K562 (cell line): ENCODE data around the gene HSPA1L. TPM values are rescaled to one million over a fixed set of nuclear protein-coding genes. Genes with fewer than 3 reads are reported as not detected.

Source experiments
- DACH1 ChIP-seq: fragments of 450-650 bp; IDR thresholded peaks from 2 replicates; pipeline ENCODE4 v1.6.1; 2018; ENCODE audit not compliant: partially characterized antibody
- DEAF1 ChIP-seq: fragments of 450-650 bp; formaldehyde crosslinking; IDR thresholded peaks from 2 replicates; pipeline ENCODE4 v1.4.0; 2020; ENCODE audit warnings: mild to moderate bottlenecking, moderate library complexity
- E2F8 ChIP-seq: fragments of 450-650 bp; IDR thresholded peaks from 2 replicates; pipeline ENCODE4 v1.7.1; 2018; ENCODE audit warnings: mild to moderate bottlenecking, low read depth; ENCODE audit not compliant: partially characterized antibody
- KLF16 ChIP-seq: IDR thresholded peaks from 2 replicates; pipeline ENCODE4 v1.6.1; 2016; ENCODE audit warnings: antibody characterized with exemption
- MBD2 ChIP-seq: sonication (generic); IDR thresholded peaks from 2 replicates; pipeline ENCODE4 v1.6.1; 2016; ENCODE audit warnings: low read depth, borderline replicate concordance
- MEIS2 ChIP-seq: fragments of 450-650 bp; IDR thresholded peaks from 2 replicates; pipeline ENCODE4 v1.6.1; 2014; ENCODE audit warnings: mild to moderate bottlenecking; ENCODE audit not compliant: partially characterized antibody
- NCOR1 ChIP-seq: fragments of 450-650 bp; IDR thresholded peaks from 2 replicates; pipeline ENCODE4 v1.6.1; 2016; ENCODE audit warnings: mild to moderate bottlenecking, moderate library complexity
- NELFE ChIP-seq: IDR thresholded peaks from 2 replicates; pipeline ENCODE4 v1.6.1; 2011; ENCODE audit warnings: mild to moderate bottlenecking; ENCODE audit not compliant: insufficient read depth, insufficient read length
- POLR2AphosphoS2 ChIP-seq: IDR thresholded peaks from 2 replicates; pipeline ENCODE4 v1.6.1; 2012; ENCODE audit warnings: low read length, improper control_type of control experiment
- THRAP3 ChIP-seq: fragments of 450-650 bp; IDR thresholded peaks from 2 replicates; pipeline ENCODE4 v1.6.1; 2016; ENCODE audit warnings: mild to moderate bottlenecking, inconsistent platforms, borderline replicate concordance
- TOE1 ChIP-seq, 2 experiments: fragments of 450-650 bp in 1 of 2; sonication (generic) in 1 of 2; formaldehyde crosslinking in 1 of 2; IDR thresholded peaks; 2 replicates each; pipeline versions ENCODE4 v1.7.1 to v1.8.0; 2016 to 2022; ENCODE audit warnings: borderline replicate concordance in 2 of 2, mild to moderate bottlenecking in 2 of 2, antibody characterized with exemption in 1 of 2, inconsistent platforms in 1 of 2, low read depth in 1 of 2, missing genetic modification reagents in 1 of 2, moderate library complexity in 1 of 2
- ZNF408 ChIP-seq: fragments of 250-450 bp; sonication (Bioruptor Pico); IDR thresholded peaks from 2 replicates; pipeline ENCODE4 v1.4.0; 2020; ENCODE audit warnings: low read depth, mild to moderate bottlenecking, moderate library complexity
- polyA plus RNA-seq, 8 experiments: library from polyadenylated mRNA; depleted of rRNA in 4 of 8; stranded (reverse) in 5 of 8; unstranded in 3 of 8; fragments of >200 nt; fragmentation: Nextera tagmentation in 2 of 8; fragmentation: Illumina TruSeq in 1 of 8; extraction: Ambion mirVana in 2 of 8; extraction: Trizol in 1 of 8; gene quantifications; 2 replicates each; pipeline versions ENCODE4 v1.2.1 to v1.2.3, GENCODE V29; 2011 to 2014; ENCODE audit warnings: inconsistent platforms in 1 of 8, missing spikeins in 1 of 8
- total RNA-seq, 7 experiments: library from RNA; depleted of rRNA in 6 of 7; stranded (reverse); fragments of >200 nt in 6 of 7; fragmentation: Illumina TruSeq in 2 of 7; extraction: Trizol in 2 of 7; gene quantifications; 2 replicates each; pipeline versions ENCODE4 v1.2.1 to v1.2.3, GENCODE V29; 2011 to 2021; ENCODE audit warnings: low replicate concordance in 1 of 7
- TF ChIP-seq, protein P1 (sequence below), 2 experiments: IDR thresholded peaks in 1 of 2; conservative IDR thresholded peaks in 1 of 2; 2 replicates each; pipeline ENCODE4 v1.6.1; 2016; ENCODE audit warnings: low read depth in 2 of 2, mild to moderate bottlenecking in 1 of 2, missing compliant biosample characterization in 1 of 2, missing genetic modification characterization in 1 of 2, moderate library complexity in 1 of 2
- TF ChIP-seq, protein P2 (sequence below): fragments of 250-450 bp; sonication (Bioruptor Pico); IDR thresholded peaks from 2 replicates; pipeline ENCODE4 v1.5.0; 2020; ENCODE audit warnings: mild to moderate bottlenecking, borderline replicate concordance

HSPA1L gene
- total and polyA plus RNA-seq, 9 of the 15 experiments (the other 6 are each of a cell fraction or from before 2014, with no cell fraction given) = 0.14 to 2.1 (median 1.3) TPM

- TF ChIP-seq DACH1 = peak; percentile 76
- TF ChIP-seq E2F8 = peak; percentile 74
- TF ChIP-seq TOE1 (IDR thresholded peaks at IDR 0.05; ENCODE audit: borderline replicate concordance) = peak; percentile 90; the same call in 1 of the 2 replicates
- no peak for TF ChIP-seq TOE1 (CRISPR knock-in tag; IDR thresholded peaks at IDR 0.05; ENCODE audit: borderline replicate concordance, low read depth)
- TF ChIP-seq KLF16 = peak; percentile 95
- TF ChIP-seq ZNF408 = no peak
- TF ChIP-seq, protein P1, sequence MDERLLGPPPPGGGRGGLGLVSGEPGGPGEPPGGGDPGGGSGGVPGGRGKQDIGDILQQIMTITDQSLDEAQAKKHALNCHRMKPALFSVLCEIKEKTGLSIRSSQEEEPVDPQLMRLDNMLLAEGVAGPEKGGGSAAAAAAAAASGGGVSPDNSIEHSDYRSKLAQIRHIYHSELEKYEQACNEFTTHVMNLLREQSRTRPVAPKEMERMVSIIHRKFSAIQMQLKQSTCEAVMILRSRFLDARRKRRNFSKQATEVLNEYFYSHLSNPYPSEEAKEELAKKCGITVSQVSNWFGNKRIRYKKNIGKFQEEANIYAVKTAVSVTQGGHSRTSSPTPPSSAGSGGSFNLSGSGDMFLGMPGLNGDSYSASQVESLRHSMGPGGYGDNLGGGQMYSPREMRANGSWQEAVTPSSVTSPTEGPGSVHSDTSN (CRISPR knock-in tag; IDR thresholded peaks at IDR 0.05; ENCODE audit: low read depth) = no peak
- TF ChIP-seq, protein P1 (tag; conservative IDR thresholded peaks at IDR 0.05; ENCODE audit: low read depth) = peak; percentile 53; the same call in 1 of the 2 replicates
- peak; percentile 94 for TF ChIP-seq MBD2
- TF ChIP-seq THRAP3 = peak; percentile 31; the same call in 1 of the 2 replicates
- TF ChIP-seq POLR2AphosphoS2 = peak; percentile 99
- TF ChIP-seq, protein P2, sequence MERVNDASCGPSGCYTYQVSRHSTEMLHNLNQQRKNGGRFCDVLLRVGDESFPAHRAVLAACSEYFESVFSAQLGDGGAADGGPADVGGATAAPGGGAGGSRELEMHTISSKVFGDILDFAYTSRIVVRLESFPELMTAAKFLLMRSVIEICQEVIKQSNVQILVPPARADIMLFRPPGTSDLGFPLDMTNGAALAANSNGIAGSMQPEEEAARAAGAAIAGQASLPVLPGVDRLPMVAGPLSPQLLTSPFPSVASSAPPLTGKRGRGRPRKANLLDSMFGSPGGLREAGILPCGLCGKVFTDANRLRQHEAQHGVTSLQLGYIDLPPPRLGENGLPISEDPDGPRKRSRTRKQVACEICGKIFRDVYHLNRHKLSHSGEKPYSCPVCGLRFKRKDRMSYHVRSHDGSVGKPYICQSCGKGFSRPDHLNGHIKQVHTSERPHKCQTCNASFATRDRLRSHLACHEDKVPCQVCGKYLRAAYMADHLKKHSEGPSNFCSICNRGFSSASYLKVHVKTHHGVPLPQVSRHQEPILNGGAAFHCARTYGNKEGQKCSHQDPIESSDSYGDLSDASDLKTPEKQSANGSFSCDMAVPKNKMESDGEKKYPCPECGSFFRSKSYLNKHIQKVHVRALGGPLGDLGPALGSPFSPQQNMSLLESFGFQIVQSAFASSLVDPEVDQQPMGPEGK (CRISPR knock-in tag) = 0 out of 2 replicates have a peak, but pooled peaks have one; percentile 51
- TF ChIP-seq NCOR1 = no peak
- TF ChIP-seq NELFE = no peak
- peak; percentile 83 for TF ChIP-seq MEIS2
- 0 out of 2 replicates have a peak, but pooled peaks have one; percentile 27 for TF ChIP-seq DEAF1 (CRISPR knock-in tag)
Measured at GRCh38 chr6:31776989-31777666, 38.0 kb downstream of the HSPA1L start, which contains the start of gene VWA7 (continued).
